ENCODE measurements around the gene UAP1.

DNA sequence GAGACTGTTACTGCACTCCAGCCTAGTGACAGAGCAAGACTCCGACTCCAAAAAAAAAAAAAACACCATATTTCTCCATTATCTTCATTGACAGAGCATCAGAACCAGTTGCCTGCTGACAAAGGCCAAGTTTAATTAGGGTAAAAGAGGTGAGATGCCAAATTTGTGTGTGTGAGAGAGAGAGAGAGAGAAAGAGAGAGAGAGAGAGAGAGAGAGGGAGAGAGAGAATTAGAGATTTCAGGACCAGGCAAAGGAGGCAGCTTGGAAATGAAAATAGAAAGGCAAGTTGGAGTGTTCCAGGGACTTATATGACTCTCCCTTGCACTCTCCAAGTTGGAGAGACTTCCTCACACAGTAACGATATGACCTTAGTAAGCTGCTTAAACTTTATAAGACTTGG, 24.3 kb upstream of the UAP1 start:
- TF ChIP-seq, protein P1, sequence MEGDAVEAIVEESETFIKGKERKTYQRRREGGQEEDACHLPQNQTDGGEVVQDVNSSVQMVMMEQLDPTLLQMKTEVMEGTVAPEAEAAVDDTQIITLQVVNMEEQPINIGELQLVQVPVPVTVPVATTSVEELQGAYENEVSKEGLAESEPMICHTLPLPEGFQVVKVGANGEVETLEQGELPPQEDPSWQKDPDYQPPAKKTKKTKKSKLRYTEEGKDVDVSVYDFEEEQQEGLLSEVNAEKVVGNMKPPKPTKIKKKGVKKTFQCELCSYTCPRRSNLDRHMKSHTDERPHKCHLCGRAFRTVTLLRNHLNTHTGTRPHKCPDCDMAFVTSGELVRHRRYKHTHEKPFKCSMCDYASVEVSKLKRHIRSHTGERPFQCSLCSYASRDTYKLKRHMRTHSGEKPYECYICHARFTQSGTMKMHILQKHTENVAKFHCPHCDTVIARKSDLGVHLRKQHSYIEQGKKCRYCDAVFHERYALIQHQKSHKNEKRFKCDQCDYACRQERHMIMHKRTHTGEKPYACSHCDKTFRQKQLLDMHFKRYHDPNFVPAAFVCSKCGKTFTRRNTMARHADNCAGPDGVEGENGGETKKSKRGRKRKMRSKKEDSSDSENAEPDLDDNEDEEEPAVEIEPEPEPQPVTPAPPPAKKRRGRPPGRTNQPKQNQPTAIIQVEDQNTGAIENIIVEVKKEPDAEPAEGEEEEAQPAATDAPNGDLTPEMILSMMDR (IDR thresholded peaks at IDR 0.05; ENCODE audit: low read length) = no peak
- TF ChIP-seq EZH2 (optimal IDR thresholded peaks at IDR 0.05; ENCODE audit: low read depth, low read length) (no peak), EZH2phosphoT487 (IDR thresholded peaks at IDR 0.05; ENCODE audit: low read length) (no peak)
